Glomerular endothelial cell (primary cell): ENCODE results near the gene SRGAP2. TPM values are rescaled to one million over a fixed set of nuclear protein-coding genes. Genes with fewer than 3 reads are reported as not detected.
A peak's percentile ranks its signal among the peaks of the same experiment; 100 is the strongest.
"Not testable (repeated sequence)": the region's sequence is repeated elsewhere in the genome, so short reads cannot be mapped to it uniquely, and the experiment has no call there.

Experiments
- DNase-seq: peaks from one replicate; pipeline ENCODE4 v3.0.0-alpha.2; 2011; ENCODE audit warnings: low read depth, low spot score; ENCODE audit errors: extremely low read depth
- total RNA-seq: library from RNA; depleted of rRNA; stranded (reverse); fragments of >200 nt; gene quantifications from 2 replicates; pipeline ENCODE4 v1.2.3, GENCODE V29; 2015

Gene SRGAP2
- 83.5 and 120 TPM in 2 replicates for total RNA-seq

DNA sequence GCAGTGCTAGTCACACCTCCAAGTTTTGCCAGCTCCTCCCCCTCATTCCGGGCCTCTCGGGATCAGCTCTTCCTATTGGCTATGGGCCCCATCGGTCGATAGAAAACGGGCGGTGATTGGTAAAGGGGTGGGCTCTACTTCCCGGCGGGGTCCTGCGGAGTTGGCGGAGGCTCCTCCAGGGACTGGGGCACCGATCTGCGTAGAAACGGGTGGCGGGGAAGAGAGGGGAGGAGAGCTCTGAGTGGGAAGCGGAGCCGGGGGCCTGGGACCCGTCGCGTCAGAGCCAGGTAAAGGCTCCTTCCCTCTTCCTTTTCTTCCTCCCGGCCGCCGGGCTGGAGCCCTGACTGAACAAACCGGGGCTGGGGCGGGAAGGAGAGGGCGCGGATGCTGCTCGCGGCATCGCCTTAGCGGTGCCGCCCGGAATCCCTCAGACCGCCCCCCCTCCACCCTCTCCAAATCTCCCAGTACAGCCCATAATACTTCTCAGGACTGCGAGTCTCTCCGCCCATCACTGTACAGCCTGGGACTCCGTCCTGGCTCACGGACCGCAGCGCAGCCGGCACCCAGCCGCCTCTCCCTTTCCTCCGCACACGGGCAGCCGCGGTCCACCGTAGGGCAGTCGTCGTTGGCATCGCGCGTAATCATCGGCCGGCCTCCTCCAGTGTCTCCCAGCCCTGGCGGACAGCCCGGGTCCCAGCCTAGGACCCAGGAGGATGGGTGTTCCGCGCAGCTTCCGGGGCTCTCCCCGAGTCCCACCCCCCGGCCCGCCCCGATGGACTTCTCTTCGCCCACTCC, at the start of gene SRGAP2:
SRGAP2 (plus strand) TSS at position 178 of the 795 bp plus-strand sequence. CDS start 2,430 bp downstream, outside the sequence.
- not testable (repeated sequence) for DNase-seq

DNA sequence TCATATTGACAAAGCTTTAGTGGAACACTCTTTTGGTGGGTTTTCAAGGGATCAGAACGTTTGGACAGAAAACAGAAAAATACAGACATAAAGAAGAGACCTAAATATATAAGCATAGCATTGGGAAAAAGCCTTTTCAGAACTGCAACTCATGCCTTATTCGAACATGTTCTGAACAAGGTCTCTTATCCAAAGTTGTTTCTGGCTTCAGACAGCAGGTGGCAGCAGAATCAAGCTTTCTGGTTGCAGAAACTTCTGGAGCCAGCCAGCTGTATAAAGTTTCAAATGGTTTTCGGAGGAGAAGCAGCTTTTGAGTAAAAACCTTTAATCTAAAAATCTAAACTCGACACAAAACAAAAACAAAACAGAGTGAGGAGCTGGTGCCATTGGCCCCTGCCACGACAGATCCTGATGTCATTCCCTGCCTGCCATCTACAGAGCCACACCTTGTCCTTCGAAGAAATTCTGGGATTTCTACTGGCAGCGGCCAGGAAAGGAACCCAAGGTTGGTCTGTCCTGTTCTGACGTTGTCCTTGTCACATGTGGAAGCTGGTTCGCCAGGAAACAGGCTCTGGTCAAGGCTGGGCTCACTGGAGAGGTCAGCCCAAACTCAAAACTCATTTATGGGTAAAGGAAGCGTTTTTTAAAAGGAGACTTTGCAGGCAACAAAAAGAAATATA, 35.9 kb upstream of the SRGAP2 start:
- DNase-seq, result not testable (repeated sequence)

DNA sequence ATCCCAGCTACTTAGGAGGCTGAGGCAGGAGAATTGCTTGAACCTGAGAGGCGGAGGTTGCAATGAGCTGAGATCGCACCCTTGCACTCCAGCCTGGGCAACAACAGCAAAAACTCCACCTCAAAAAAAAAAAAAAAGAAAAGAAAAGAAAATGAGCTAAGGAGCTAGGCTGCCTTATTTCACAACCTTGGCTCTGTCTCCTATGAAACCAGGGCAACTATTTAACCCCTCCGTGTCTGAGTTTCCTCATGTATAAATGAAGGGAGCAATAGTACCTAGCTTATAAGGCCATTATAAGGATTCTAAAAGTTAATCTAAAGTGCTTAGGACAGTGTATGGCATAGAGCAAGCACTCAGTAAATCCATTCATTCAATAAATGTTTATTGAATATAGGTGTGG, 33.5 kb upstream of the SRGAP2 start:
- DNase-seq, result not testable (repeated sequence)

DNA sequence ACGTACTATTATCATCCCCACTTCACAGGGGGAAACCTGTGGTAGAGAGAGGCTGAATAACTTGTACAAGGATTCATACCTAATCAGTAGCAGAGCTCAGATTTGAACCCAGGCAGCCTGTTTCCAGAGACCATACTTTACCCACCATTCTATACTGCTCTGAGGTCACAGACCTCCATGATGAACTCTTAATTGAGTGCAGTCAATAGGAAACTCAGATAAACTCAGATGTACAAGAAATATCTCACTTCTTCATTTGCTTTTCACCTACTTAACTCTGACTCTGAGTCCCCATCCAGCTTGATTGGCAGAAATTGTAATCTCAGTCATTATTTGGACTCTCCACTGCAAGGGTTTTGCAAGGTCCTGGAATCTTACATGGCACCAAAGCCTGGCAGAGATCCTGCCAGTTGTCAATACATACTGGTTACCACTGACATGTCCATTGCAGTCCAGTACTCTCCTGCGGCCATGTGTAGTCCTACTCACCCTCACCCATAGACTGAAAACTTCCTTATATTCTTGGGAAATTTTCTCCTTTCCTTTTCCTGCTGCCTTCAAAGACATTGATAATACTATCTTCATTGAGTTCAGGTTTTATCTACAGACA, 30.1 kb upstream of the SRGAP2 start:
- DNase-seq, result not testable (repeated sequence)

DNA sequence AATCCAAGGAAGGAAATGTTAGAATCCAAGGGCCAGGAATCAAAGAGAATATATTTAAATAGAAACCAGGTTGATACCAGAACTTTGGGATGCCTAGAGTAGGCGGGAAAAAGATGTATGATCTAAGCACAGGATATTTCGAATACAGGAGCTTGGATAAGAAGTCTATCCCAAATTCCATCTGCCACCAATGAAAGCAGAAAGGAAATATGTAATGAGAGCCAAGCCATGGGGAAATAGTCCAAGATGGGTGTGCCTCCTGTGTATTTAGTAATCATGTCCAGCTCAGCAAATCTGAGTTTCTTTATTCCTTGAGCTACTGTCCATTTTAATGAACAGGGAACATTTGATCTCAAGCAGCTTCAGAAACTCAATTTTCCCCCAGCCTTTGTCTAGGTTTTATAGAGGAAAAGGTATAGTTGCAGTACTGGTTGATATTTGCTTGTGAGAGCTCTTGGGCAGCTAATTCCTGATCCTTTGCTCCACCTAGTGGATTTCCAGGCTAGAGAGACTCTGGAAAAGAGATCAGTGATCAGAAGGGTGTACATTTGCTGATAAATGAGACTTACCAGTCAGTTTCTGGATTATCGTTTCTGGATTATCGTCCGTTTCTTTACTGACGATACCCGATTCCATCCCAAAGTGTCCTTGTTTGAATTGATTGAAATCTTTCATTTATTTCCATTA, 29.0 kb upstream of the SRGAP2 start:
- DNase-seq, result not testable (repeated sequence)

DNA sequence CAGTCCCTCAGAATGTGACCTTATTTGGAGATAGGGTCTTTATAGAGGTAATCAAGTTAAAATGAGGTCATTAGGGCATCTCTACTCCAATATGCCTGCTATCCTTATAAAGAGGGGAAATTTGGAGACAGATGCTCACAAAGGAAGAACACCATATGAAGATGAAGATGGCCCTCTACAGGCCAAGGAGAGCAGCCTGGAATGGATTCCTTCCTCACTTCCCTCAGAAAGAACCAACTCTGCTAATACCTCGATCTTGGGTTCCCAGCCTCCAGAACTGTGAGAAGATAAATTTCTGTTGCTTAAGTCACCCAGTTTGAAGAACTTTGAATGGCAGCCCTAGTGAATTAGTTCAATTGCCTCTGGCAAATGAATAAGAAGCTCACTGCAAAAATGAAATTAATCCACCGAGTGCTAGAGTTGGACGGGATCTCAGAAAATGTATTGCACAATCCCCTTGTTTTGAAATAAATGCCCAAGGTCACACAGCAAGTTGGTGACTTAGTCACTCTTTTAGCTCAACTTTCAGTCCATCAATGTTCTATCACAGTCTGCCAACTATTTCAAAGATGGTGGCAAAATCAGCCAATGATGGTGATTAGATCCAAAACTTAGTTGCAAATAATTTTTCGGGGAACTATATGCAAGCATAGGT, 27.8 kb upstream of the SRGAP2 start:
- DNase-seq, result not testable (repeated sequence)

DNA sequence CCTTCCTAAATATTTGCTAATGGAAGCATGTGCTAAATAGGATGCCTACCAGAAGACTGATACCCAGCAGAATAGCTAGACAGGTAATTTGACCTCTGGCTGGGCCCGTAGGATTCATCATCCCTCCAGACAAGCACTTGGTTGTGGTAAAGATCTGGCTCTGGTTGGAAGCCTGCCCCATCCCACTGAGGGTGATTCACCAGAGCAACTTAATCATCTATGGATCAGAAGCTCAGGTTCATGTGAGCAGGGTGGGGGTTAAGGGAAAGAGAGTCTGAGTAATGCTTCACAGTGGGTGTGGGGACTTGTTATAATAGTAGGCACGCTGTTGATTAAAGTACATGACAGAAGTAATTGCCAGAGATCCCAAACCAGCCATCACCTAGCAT, 27.2 kb upstream of the SRGAP2 start:
- DNase-seq, result not testable (repeated sequence)

DNA sequence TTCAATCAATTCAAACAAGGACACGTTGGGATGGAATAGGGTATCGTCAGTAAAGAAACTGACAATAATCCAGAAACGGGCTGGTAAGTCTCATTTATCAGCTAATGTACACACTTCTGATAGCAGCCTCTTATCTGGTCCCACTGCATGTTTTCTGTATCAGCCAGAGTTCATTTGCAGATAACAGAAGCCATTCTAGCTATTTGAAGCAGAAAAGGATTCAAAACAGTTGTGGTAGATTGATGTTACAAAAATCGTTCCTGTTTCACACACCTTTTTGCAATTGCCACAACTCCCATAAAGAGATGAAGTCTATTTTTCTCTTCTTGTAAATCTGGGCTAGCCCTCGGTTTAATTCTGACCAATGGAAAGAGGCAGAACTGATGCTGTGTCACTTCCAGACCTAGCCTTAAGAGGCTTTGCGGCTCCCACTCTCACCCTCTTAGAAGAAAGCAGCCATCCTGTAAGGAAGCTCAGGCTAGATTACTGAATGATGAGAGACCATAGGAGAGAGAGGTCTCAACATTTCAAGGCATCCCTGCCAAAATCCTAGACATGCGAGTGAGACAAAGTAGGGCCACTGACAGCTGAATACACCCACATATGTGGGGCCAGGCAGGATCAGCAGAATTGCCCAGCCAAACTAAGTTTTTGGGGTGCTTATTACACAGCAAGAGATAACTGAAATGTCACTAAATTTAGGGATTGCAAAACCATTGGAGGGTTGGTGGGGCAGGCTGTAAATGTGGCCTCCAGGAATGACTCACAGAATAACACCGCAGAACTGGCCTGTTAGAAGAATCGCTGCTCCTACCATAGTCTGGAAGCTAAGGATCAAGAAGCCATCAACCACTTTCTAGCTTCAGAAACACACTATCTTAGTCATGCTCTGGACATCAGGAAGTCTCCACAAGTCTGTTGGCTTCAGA, 25.0 kb upstream of the SRGAP2 start:
- DNase-seq, result not testable (repeated sequence)

DNA sequence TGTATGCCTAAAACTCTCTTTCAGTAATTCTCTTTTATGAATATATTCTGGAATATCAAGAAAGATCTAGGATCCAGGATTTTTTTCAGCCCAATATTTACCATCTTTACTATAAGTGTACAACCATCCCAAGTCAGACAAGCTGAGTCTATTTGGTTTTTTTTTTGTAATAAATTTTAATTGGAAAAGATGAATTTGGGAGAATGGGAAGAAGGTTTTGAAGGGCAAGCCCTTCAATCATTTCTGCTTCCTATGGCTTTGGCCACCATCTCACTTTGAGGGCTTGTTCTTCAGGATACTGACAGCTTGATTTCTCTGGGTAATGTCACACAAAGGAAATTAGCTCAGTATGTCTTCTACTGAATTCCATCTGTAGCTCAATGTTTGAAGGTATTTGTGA, 23.7 kb upstream of the SRGAP2 start:
- DNase-seq, result not testable (repeated sequence)

DNA sequence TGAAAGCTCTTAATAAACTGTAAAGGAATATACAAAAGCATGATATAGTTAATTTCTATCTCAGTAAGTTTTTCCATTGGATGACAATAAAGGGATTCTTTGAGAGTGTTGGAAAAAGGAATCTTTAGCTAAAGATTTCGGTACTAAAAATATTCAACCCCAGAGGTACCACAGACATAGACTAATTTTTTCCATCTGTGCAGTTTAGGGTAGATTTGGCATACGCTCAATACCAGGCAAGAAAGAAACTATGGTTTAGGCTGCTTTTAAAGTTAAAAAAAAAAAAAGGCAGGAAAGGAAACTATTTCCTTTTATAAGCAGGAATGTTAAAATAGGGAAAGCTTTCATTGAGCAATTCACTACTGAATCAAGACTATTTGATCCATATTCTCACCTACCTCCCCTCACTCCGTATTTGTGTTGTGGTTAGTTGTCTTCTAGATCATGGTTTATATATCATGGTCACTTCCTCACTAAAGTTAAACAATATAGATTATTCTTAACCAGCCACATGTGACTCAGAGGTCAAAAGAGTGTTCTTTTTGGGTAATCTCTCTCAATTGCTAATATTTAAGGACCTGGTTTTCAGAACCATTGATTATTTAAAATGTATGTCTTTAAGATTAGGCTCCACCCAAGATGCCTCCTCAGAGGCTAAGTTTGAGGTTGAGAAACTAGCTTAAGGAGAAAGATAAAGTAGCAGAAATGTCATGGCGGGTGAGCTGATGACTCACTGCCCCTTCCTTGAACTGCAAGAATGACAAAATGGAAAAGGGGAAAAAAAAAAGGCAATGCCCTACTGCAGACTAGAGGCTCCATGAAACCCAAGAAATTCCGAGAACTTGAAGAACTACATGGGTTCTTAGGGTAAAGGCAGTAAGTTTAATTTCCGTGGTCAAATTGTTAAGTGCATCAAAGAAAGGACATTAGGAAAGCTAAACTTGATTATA, 20.7 kb upstream of the SRGAP2 start:
- DNase-seq, result not testable (repeated sequence)

DNA sequence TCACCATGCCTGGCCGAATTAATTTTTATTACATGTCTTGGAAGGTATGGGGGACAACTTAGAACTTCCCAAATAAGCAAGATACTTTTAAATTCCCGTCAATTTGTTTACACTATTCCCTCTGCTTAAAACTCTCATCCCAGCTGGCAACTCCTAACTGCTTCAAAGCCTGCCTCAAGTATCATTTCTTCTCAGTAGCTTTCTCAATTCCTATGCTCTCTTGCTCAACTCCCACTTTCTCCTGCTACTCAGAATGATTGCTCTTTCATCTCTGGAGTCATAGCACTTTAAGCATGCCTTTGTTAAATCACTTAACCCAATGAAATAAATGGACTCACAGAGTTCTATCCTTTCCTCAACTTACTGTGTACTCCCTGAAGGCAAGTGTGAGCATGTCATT, 19.6 kb upstream of the SRGAP2 start:
- DNase-seq, result not testable (repeated sequence)

DNA sequence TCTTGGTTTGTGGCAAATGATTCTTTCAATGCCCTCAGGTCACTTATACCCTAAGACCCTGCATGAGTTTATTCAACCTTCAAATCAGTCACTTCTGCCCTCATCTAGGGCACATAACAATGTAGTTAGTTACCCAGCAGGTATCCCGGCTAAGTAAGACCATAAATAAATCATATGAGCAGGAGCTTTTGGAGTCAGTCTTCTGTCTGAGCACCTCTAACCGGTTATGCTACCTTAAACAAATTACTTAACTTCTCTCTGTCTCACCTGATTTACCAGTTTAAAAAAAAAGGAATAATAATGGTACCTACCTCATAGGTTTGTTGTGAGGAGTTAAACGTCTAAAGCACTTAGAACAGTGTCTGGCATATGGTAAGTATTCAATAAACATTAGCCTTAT, 17.6 kb upstream of the SRGAP2 start:
- DNase-seq, result not testable (repeated sequence)

DNA sequence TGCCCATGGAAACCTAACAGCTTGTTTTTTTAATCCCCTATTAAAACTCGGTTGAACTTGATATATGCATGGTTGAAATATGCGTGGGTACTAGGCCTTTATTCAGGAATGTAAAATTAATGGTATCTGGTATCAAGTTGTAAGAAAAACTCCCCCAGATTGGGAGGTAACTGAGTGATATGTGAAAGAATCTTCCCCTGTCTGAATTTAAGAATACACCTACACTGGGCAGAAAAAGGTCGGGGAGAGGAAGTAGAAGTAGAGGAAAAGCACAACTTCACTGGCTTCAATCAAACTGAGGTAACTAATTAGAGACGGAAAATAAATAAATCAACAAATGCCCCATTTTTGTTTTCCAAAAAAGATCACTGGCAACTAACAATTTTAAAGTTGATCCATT, 16.5 kb upstream of the SRGAP2 start:
- not testable (repeated sequence) for DNase-seq

DNA sequence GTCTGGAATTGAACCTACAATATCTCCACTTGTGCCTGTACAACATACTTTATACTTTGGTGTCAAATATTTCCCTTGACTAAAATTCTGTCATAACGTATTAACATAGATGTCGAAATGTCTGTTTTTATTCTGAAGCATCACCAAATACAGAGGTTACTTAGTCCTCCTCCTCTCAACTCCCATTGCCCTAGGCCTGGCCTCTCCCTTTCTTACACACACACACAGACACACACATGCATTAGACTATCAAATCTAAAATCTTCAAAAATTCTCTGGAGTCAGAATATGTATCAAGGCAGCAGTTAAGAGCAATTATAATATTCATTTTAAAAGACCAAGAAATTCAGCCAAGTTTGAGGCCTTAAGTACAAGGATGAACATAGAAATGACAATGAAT, 8.2 kb upstream of the SRGAP2 start:
- DNase-seq, result not testable (repeated sequence)

DNA sequence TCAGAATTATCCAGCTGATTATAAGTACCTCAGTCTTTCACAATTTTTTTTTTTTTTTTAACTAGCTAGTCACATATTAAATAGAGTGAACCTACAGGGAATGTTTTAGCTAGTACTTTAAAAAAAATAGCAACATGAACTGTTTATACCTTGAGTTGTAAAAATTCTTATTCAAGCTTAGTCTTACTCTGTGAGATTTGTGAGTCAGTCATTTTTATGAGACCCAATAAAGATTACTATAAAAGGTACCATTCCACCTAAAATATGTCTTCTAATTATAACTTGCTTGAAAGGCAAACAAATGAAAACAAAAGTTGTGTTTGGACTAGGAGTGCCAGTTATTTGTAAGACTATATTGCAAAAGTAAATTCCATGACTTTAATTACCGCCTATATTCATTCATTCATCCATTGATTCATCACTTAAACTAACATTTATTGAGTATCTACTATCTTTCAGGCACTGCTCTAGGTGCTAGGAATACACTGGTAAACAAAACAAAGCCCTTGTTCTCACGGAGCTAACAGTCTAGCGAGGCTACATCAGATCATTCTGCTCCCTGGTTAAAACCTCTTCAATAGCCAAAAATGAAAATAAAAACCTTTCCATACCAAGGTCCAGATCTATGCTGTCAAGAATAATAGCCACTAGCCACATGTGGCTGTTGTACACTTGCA, 6.5 kb upstream of the SRGAP2 start:
- DNase-seq, result not testable (repeated sequence)

DNA sequence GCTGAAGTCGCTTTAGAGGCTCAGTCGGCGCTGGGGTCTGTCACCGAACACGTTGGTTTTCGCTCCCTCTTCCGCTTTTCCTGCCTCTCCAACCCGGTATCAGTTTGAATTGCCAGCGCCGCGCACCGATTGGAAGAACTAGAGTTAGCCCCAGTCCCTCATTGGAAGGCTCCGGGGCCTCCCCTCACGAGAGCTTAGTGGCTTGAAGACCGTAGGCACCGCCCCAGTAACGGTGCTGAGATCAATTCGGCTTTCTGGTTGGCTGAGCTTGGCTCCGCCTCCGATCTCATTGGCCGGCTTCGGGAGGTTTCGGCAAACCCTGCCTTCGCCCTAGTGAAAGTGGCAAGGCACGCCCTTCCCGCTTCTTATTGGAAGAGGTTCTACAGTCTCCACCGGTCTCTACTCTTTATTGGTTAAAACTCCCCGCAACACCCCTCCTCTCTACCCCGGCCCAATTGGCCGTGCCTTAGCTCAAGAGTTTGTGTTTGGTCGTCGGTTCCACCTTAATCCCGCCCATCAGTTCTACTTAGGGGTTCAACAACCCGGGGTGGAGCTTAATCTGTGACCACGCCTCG, 465 bp upstream of the SRGAP2 start, which contains the start of gene FAM72A:
FAM72A (minus strand) TSS at position 51 of the 575 bp plus-strand sequence. CDS start 814 bp downstream, outside the sequence.
- DNase-seq, result peak; percentile 99

DNA sequence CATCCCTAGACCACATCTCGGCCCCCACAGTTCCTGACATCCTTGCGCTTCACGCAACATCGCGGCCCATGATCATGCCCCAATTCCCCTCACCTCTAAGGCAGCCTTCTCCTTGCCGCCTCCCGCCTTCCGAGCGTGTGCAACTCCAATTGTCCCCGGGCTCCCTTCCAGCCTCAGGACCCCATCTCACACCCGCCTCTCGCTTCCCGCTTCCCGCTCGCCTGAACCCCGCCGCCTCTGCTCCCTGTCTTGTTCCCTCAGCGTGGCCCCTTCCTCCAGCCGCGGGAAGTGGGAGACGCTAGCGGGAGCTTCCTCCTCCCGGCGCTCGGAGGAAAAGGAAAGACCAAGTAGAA, 794 bp downstream of the SRGAP2 start:
- DNase-seq, result not testable (repeated sequence)
